HG02943 (cell line): ENCODE data around the gene LRP1B.
"Not testable (repeated sequence)": the region's sequence is repeated elsewhere in the genome, so short reads cannot be mapped to it uniquely, and the experiment has no call there.

Experiments
- ATAC-seq: cut with Tn5 transposase; IDR thresholded peaks from one replicate; pipeline ENCODE4 v1.9.1; 2021; ENCODE audit warnings: mild to moderate bottlenecking, low read depth, moderate library complexity; ENCODE audit not compliant: unreplicated experiment

LRP1B gene

GRCh38 chr2:142104134-142104758 lies 26.6 kb downstream of the LRP1B start:
- no peak for ATAC-seq

DNA sequence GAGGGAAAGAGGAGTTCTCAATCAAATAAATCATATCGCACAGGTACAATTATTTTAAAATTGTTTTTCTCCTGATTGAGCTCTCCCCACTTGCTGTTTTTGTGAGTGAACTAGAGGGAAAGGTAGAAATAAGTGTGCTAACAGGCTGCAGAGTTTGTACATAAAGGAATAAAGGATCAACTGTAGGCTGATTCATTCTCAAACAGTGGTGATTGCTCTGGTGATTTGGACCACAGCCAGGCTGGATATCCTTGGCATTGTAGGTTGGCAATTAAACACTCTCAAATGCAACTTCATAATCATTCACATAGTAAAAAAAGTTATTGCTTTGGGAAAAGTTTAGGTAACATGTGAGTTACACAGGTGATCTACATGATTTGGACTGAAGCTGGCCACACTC lies 29.8 kb downstream of the LRP1B start:
- ATAC-seq: no peak

DNA sequence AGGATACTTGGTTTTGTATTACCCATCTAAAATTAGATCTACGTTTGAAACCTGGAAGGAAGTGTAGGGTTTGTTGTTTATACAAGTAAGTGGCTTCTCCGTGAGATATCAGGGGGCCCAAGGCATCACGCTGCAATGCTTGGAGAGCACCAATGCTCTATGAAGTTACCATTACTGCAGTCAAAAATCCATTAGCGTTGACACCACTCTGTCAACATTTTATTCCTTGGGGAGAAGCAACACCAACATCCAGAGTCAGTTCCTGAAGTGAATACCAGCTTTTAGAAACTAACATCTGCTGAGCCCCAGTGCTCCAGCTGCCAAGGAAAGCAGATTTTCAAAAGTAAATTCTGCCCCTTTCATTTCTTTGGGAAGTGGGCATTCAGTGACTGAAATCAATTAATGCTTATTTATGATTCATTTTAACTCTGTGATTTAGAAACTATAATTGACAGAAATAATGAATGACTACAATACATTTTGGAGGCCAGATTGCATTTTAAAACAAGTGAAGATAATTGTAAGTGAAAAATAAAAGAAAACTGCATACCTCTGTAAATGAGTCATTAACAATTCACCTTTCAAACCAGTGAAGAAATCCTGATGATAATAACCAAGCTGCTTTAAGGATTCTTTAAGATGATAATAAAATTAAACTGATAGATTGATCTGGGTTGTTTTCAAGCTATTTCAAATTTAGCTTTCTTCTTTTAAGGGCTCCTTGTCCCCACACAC lies 30.5 kb downstream of the LRP1B start:
- no peak for ATAC-seq

GRCh38 chr2:142097711-142098110 lies 33.1 kb downstream of the LRP1B start:
- ATAC-seq: no peak

GRCh38 chr2:142095647-142096046 lies 35.2 kb downstream of the LRP1B start:
- no peak for ATAC-seq

- no peak for ATAC-seq
Measured at GRCh38 chr2:142094233-142094632, 36.6 kb downstream of the LRP1B start.

GRCh38 chr2:142088058-142088568 lies 42.7 kb downstream of the LRP1B start:
- ATAC-seq: no peak

DNA sequence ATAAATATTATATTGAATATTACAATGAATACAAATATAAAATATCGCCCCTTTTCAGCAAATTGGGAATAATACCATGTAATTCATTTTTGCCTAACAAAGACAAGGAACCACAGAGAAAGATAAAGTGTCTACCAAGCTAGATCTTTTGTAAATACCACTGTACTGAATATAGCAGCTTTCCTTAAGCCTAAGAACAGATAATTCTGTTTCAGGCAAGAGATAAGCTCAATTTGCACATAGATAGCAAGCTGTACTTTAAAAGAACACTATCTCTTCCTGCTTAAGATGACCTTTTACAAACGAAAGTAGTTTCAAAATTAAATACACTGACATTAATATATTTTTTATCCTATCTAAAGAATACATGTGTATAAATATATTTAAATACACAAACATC lies 43.2 kb downstream of the LRP1B start:
- not testable (repeated sequence) for ATAC-seq

DNA sequence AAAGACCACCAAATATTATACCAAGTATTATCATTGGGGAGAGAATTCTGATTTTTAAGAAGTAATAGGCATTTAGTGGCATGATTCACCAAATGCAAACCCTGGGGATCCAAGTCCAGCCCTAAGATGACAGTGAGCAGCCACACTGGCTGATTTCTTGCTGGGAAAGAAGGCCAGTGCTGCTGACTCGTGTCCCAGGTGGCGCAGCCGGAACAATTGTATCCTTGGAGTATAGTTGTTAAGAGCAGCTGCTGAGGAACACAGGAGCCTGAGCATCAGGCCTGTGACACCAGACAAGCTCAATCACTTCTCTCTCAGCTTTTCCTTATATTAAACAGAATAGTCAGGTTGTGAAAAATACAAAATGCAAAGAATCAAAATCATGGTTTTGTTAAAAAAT lies 48.4 kb downstream of the LRP1B start:
- no peak for ATAC-seq

GRCh38 chr2:142076317-142076716 lies 54.5 kb downstream of the LRP1B start:
- ATAC-seq: no peak

- ATAC-seq: no peak
Measured at GRCh38 chr2:142075826-142076225, 55.0 kb downstream of the LRP1B start.

DNA sequence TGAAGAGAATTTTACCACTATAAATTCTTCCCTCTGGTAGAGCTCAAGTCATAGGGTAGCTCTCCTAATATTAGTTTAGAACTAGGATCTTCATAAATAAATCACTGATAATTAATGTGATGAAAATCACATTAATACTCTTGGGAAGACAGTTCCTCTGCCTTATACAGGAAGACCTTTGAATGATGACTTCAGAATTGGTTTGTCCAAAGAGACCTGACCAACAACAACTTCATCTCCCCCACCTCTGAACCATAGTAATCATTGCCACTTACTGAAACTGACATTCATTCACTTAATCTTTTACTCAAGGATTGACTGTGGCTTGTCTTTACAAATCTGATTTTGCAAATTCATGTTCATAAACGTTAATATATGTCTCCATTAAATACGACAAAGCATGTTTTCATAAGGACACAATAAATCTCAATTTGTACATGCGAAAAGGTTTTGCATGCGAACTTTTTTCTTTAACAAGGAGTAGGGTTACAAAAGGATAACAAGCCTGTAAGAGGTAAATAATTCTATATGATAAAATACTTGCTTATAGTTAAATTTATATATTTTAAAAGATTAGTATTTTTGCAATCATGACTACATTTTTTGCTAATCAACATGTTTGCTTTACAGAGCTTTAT lies 61.4 kb downstream of the LRP1B start:
- ATAC-seq: no peak

DNA sequence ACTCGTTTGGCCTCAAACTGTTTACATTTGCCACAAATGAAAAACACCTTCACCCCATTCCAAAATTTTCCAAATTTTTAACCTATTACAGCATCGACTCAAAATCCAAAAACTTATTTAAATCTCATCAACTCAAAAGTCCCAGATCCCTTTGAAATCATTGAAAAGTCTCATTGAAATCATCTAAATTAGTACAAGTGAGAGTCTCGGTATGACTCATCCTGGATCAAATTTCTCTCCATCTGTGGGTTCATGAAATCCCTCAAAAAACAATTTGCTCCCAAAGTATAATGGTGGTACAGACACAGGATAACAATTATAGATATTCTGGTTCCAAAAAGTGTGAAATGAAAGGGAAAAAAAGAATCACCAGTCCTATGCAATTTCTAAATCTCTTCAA lies 65.1 kb downstream of the LRP1B start:
- no peak for ATAC-seq

- ATAC-seq: no peak
Measured at GRCh38 chr2:142065156-142065555, 65.7 kb downstream of the LRP1B start.

GRCh38 chr2:142061733-142062132 lies 69.1 kb downstream of the LRP1B start:
- no peak for ATAC-seq

DNA sequence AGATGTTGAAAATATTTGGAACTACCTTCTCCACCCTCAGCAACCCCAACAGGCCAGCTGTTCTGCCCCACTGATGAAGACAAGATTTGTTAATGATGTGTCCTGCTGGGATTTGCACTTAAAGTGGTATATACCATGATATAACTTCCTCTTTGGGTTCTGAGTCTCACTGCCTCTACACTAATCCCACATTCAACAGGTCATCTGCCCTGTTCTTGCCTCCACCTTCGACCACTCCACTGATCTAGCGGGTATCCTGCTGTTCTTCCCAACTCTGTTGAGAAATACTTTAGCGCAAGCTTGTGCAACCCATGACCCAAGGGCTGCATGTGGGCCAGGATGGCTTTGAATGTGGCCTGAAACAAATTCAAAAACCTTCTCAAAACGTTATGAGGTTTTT lies 72.7 kb downstream of the LRP1B start:
- no peak for ATAC-seq

- no peak for ATAC-seq
Measured at GRCh38 chr2:142056784-142057183, 74.0 kb downstream of the LRP1B start.

GRCh38 chr2:142052220-142052863 lies 78.5 kb downstream of the LRP1B start:
- ATAC-seq: no peak

DNA sequence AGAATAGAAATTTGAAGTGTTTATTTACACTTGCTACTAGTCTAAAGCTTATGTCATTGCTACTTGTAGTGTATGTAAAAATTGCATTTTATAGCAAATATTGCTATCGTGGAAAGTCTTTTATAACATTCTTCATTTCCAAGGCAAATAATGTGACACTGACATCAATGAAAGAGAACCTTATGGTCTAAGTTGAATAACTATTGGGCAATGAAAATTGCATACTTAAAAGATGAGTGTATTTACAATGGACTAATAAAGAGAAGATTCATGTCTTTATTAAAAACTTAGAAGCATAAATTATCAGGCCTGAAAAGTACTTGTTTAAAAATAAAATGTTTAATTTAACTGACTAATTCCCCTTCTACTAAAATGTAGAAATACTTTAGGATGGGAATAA lies 82.2 kb downstream of the LRP1B start:
- ATAC-seq: no peak

DNA sequence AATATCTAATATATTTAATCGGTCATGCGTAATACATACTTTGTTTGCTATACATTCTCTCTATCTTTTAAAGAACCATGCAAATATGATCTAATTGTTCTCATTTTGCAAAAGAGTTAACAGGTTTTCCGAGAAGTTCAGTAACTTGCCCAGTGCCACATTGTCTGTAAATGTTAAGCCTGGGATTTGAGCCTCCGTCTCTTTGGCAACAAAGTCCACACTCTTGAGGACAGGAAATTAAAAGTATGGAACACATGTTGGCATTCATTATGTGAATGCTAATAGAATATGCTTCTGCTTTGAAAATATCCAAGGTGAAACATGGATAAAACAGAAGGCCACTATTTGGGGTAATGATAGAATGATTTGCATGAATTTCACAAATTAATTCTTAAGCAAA lies 85.2 kb downstream of the LRP1B start:
- ATAC-seq: no peak

- ATAC-seq: no peak
Measured at GRCh38 chr2:142044197-142044596, 86.6 kb downstream of the LRP1B start.
